Erythroblast (primary cell): ENCODE results near the gene PTCD2.

Source experiments
- GATA1 ChIP-seq: IDR thresholded peaks from 2 replicates; pipeline ENCODE4 v1.6.1; 2011; ENCODE audit warnings: low read depth, mild to moderate bottlenecking, control low read depth, low read length, moderate library complexity
- POLR2A ChIP-seq: IDR thresholded peaks from 2 replicates; pipeline ENCODE4 v1.6.1; 2011; ENCODE audit warnings: mild to moderate bottlenecking, low read length

DNA sequence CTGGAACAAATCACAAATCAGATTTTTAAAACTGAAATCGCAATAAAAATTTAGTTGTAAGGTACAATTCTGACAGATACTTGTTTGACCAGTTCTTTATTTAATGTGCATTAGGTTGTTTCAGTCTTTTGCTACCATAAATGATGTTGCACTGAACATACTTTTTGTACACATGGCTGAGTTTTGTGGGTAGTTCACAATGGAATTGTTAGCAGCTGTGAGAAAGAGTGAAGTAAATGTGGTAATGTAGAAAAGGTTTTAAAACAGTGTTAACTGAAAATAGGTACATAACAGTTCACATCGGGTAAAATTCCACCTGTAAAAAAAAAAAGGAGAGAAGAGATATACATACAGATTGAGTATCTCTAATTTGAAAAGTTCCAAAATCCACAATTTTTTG lies 25.7 kb upstream of the PTCD2 start:
- TF ChIP-seq POLR2A = no peak
- TF ChIP-seq GATA1 = no peak
